MM.1S (cell line): Measurements from ENCODE around the gene CNTD1.
A peak's percentile ranks its signal among the peaks of the same experiment; 100 is the strongest.

ENCODE experiments used
- DNase-seq: peaks from one replicate; pipeline ENCODE4 v3.0.0-alpha.2; 2015
- H2AFZ ChIP-seq: fragments of 300-600 bp; sonication (generic); 2 replicates; pipeline ENCODE4 v1.6.0; 2016; ENCODE audit warnings: antibody characterized with exemption, low read length
- H3F3A ChIP-seq: fragments of 300-600 bp; sonication (generic); 2 replicates; pipeline ENCODE4 v1.6.1; 2016; ENCODE audit warnings: mild to moderate bottlenecking, antibody characterized with exemption, low read length, moderate library complexity, mixed read lengths; ENCODE audit not compliant: insufficient read depth
- H3K27ac ChIP-seq: fragments of 300-600 bp; sonication (generic); 2 replicates; pipeline ENCODE4 v1.5.1; 2016; ENCODE audit warnings: mild to moderate bottlenecking, low read length
- H3K27me3 ChIP-seq: fragments of 300-600 bp; sonication (generic); replicated peaks from 2 replicates; pipeline ENCODE4 v1.6.0; 2016; ENCODE audit warnings: low read length; ENCODE audit not compliant: insufficient read depth
- H3K36me3 ChIP-seq: fragments of 300-600 bp; sonication (generic); replicated peaks from 2 replicates; pipeline ENCODE4 v1.6.1; 2016; ENCODE audit warnings: mild to moderate bottlenecking, low read length, mixed read lengths; ENCODE audit not compliant: insufficient read depth
- H3K4me1 ChIP-seq: fragments of 300-600 bp; sonication (generic); 2 replicates; pipeline ENCODE4 v1.6.1; 2016; ENCODE audit warnings: low read length, mixed read lengths
- H3K4me2 ChIP-seq: fragments of 300-600 bp; sonication (generic); 2 replicates; pipeline ENCODE4 v1.6.0; 2016; ENCODE audit warnings: low read depth, low read length
- H3K4me3 ChIP-seq: fragments of 300-600 bp; sonication (generic); 2 replicates; pipeline ENCODE4 v1.5.1; 2016; ENCODE audit warnings: low read length, mixed read lengths
- H3K79me2 ChIP-seq: fragments of 300-600 bp; sonication (generic); 2 replicates; pipeline ENCODE4 v1.6.1; 2016; ENCODE audit warnings: mixed run types, low read length, mixed read lengths
- H3K9ac ChIP-seq: fragments of 300-600 bp; sonication (generic); 2 replicates; pipeline ENCODE4 v1.6.1; 2016; ENCODE audit warnings: low read length, mixed read lengths
- H3K9me2 ChIP-seq: fragments of 300-600 bp; sonication (generic); replicated peaks from 2 replicates; pipeline ENCODE4 v1.6.1; 2016; ENCODE audit warnings: mild to moderate bottlenecking, low read length, mixed read lengths; ENCODE audit not compliant: insufficient read depth
- H3K9me3 ChIP-seq: fragments of 300-600 bp; sonication (generic); replicated peaks from 2 replicates; pipeline ENCODE4 v1.6.1; 2016; ENCODE audit warnings: mild to moderate bottlenecking, low read length, mixed read lengths; ENCODE audit not compliant: insufficient read depth
- H4K20me1 ChIP-seq: fragments of 300-600 bp; sonication (generic); 2 replicates; pipeline ENCODE4 v1.6.1; 2016; ENCODE audit warnings: mild to moderate bottlenecking, low read length, moderate library complexity, mixed read lengths; ENCODE audit not compliant: insufficient read depth
- CTCF ChIP-seq: fragments of 300-600 bp; sonication (generic); IDR thresholded peaks from 2 replicates; pipeline ENCODE4 v1.5.1; 2016; ENCODE audit warnings: antibody characterized with exemption, low read length, mixed read lengths
- EZH2 ChIP-seq: fragments of 300-600 bp; sonication (generic); optimal IDR thresholded peaks from 2 replicates; pipeline ENCODE3; 2017; ENCODE audit warnings: low read depth, mild to moderate bottlenecking, antibody characterized with exemption, low read length, mixed read lengths
- EZH2phosphoT487 ChIP-seq: fragments of 300-600 bp; sonication (generic); IDR thresholded peaks from 2 replicates; pipeline ENCODE4 v1.6.1; 2018; ENCODE audit warnings: antibody characterized with exemption, low read length

CNTD1 gene

DNA sequence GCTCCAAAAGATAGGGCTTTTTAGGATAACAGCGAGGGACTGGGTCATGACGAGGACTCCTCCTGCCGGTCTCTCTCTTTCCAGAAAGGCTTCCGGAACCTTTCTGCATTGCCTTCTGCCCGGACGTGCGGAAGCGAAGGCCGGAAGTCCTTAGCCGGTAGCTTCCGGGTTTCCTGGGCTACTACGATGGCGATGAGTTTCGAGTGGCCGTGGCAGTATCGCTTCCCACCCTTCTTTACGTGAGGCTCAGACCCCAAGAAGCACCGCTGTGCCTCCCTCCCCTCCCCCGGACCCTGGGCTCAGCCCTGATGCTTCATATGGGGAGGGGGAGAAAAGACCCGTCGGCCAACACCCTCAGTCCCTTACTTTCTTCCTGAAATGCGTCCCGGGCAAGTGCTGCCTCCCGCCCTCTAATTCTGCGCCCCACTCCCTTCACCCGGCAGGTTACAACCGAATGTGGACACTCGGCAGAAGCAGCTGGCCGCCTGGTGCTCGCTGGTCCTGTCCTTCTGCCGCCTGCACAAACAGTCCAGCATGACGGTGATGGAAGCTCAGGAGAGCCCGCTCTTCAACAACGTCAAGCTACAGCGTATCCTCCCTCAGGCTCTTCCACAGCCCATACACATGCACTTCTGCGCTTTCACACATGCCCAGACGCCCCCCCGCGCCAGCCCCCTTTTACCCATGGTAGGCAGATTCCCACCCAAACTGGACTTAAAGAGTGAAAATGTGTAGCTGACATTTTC lies 25.2 kb upstream of the CNTD1 start, which contains the start of gene VPS25:
VPS25 (plus strand) TSS at position 160 of the 746 bp plus-strand sequence; CDS start at position 187, 27 bp downstream.
- Histone ChIP-seq H3K4me3 (peak within 1 kb of the TSS; percentile 87), H3K79me2 (peaks cover 16% of the 10 kb centered on the region), H3K9ac (peak within 1 kb of the TSS; percentile 86), H2AFZ (peak within 1 kb of the TSS; percentile 99), H4K20me1 (no peaks in the 10 kb centered on the region), H3K9me3 (no peaks in the 10 kb centered on the region), H3K27ac (peak within 1 kb of the TSS; percentile 8; the same call in 1 of the 2 replicates), H3K36me3 (no peaks in the 10 kb centered on the region), H3K27me3 (no peaks in the 10 kb centered on the region), H3K9me2 (no peaks in the 10 kb centered on the region), H3F3A (no peaks in the 10 kb centered on the region), H3K4me1 (peaks cover 21% of the 10 kb centered on the region), H3K4me2 (peak within 1 kb of the TSS; percentile 88)
- TF ChIP-seq EZH2phosphoT487, result no peak
- TF ChIP-seq CTCF, result no peak
- TF ChIP-seq EZH2, result no peak
- DNase-seq, result peak; percentile 85

DNA sequence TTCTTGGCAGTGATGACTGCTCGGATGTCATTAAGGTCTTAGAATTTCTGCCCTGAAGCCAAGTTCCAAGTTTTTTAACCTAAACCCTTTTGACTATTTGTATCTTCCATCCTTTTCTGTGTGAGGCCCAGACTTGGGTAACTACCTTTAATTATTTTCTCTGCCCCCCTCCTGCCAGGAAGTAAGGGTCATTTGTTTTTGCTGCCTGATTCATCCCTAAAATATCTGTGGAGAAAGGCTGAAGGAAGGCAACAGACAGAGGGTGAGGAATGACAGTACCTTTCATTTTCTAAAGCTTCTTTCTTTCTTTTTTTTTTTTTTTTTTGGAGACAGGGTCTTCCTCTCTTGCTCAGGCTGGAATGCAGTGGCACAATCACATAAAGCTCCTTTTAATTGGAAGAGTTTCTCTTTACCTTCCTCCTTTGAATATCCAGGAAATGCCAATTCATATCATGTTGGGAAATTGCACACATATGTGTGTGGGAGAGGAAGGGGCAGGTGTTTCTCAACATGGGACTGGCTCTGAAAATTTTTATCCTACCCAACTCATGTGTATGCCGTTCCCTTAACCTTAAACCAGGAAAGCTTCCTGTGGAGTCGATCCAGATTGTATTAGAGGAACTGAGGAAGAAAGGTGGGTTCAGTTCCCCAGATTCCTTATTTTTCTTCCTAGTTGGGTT lies 24.5 kb upstream of the CNTD1 start:
- TF ChIP-seq EZH2phosphoT487, result no peak
- no peak for TF ChIP-seq CTCF
- TF ChIP-seq EZH2, result no peak
- H3F3A ChIP-seq, result no peaks in the 10 kb centered on the region
- peaks cover 21% of the 10 kb centered on the region for H3K4me1 ChIP-seq
- H3K4me2 ChIP-seq, result peak overlapping the region; percentile 88
- no peaks in the 10 kb centered on the region for H4K20me1 ChIP-seq
- H3K79me2 ChIP-seq, result peaks cover 16% of the 10 kb centered on the region
- H3K27me3 ChIP-seq, result no peaks in the 10 kb centered on the region
- peak overlapping the region; percentile 86; the same call in 1 of the 2 replicates for H3K9ac ChIP-seq
- H3K9me2 ChIP-seq, result no peaks in the 10 kb centered on the region
- peak overlapping the region; percentile 99 for H2AFZ ChIP-seq
- no peak for DNase-seq
- H3K36me3 ChIP-seq, result no peaks in the 10 kb centered on the region
- no peak overlapping the region; the same call in 1 of the 2 replicates for H3K27ac ChIP-seq
- H3K9me3 ChIP-seq, result no peaks in the 10 kb centered on the region
- peak overlapping the region; percentile 87 for H3K4me3 ChIP-seq

GRCh38 chr17:42775534-42776098 lies 23.0 kb upstream of the CNTD1 start:
- peak; percentile 7 for DNase-seq
- H3K27me3 ChIP-seq, result no peaks in the 10 kb centered on the region
- TF ChIP-seq EZH2 (no peak), CTCF (no peak), EZH2phosphoT487 (no peak)
- H3K27ac ChIP-seq, result peak overlapping the region; percentile 10; the same call in 1 of the 2 replicates
- H3K4me1 ChIP-seq, result peaks cover 21% of the 10 kb centered on the region
- peak overlapping the region; percentile 27; the same call in 1 of the 2 replicates for H3K4me2 ChIP-seq
- H3K79me2 ChIP-seq, result peaks cover 16% of the 10 kb centered on the region
- H3F3A ChIP-seq, result no peaks in the 10 kb centered on the region
- H3K36me3 ChIP-seq, result no peaks in the 10 kb centered on the region
- H4K20me1 ChIP-seq, result no peaks in the 10 kb centered on the region
- no peaks in the 10 kb centered on the region for H3K9me3 ChIP-seq
- H3K9ac ChIP-seq, result no peak overlapping the region
- no peak overlapping the region for H2AFZ ChIP-seq
- no peaks in the 10 kb centered on the region for H3K9me2 ChIP-seq
- no peak overlapping the region for H3K4me3 ChIP-seq
